ENCODE measurements around the gene DHX8. TPM values are rescaled to one million over a fixed set of nuclear protein-coding genes. Genes with fewer than 3 reads are reported as not detected.

Gene DHX8
- total RNA-seq, 1 donor from 2014 or later, result 71.9 TPM

DNA sequence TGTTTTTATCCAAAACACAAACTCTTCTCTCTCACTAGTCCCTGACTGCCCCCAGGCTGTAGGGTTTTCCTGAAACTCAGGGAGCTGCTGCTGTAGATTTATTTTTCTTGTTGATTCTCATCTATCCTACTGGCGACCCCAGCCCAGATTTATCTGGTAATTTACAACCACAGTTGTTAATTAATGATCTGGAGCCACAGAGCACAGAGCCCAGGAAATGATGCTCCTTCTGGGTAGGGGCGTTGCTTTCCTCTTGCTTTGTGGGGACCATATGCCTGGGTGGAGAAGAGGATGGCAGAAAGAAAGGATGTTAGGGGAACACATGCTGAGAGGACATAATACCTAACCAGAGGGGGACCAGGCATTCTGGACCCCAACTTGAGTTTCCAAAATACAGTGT is 69.8 kb downstream of the DHX8 start:
- Mint-ChIP-seq H3K27me3 (ENCODE audit: unreplicated experiment) (peaks cover 7% of the 10 kb centered on the region), H3K4me3 (ENCODE audit: unreplicated experiment) (no peak overlapping the region), H3K27ac (ENCODE audit: unreplicated experiment) (no peak overlapping the region), H3K4me1 (ENCODE audit: low read depth, unreplicated experiment) (no peaks in the 10 kb centered on the region), H3K36me3 (ENCODE audit: unreplicated experiment) (no peaks in the 10 kb centered on the region), H3K9me3 (ENCODE audit: unreplicated experiment) (peaks cover 4% of the 10 kb centered on the region)
- TF ChIP-seq, protein P1, sequence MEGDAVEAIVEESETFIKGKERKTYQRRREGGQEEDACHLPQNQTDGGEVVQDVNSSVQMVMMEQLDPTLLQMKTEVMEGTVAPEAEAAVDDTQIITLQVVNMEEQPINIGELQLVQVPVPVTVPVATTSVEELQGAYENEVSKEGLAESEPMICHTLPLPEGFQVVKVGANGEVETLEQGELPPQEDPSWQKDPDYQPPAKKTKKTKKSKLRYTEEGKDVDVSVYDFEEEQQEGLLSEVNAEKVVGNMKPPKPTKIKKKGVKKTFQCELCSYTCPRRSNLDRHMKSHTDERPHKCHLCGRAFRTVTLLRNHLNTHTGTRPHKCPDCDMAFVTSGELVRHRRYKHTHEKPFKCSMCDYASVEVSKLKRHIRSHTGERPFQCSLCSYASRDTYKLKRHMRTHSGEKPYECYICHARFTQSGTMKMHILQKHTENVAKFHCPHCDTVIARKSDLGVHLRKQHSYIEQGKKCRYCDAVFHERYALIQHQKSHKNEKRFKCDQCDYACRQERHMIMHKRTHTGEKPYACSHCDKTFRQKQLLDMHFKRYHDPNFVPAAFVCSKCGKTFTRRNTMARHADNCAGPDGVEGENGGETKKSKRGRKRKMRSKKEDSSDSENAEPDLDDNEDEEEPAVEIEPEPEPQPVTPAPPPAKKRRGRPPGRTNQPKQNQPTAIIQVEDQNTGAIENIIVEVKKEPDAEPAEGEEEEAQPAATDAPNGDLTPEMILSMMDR (IDR thresholded peaks at IDR 0.05; ENCODE audit: partially characterized antibody, unreplicated experiment), result no peak
- no peak for DNase-seq

DNA sequence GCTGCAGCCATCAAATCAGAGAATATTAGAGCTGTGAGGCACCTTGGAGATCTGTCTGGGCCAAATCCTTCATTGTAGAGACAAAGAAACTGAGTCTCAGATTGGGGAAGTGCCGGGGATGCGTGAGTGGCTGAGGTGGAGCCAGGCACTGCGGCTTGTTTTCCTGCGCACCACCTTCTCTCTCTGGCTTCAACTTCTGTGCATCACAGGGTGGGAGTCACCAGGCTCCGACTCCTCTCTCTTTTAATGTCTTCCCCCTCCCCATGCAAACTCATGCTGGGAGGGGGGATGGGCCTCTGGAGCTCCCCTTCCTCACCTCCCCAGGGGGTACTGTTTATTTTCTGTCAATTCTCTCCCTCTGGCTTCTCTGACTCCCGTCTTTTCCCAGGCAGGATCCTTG is 71.1 kb downstream of the DHX8 start:
- TF ChIP-seq, protein P1 (IDR thresholded peaks at IDR 0.05; ENCODE audit: partially characterized antibody, unreplicated experiment), result no peak
- H3K27ac Mint-ChIP-seq (ENCODE audit: unreplicated experiment), result no peak overlapping the region
- peaks cover 4% of the 10 kb centered on the region for H3K9me3 Mint-ChIP-seq (ENCODE audit: unreplicated experiment)
- no peaks in the 10 kb centered on the region for H3K4me1 Mint-ChIP-seq (ENCODE audit: low read depth, unreplicated experiment)
- H3K36me3 Mint-ChIP-seq (ENCODE audit: unreplicated experiment), result no peaks in the 10 kb centered on the region
- no peak for DNase-seq
- H3K27me3 Mint-ChIP-seq (ENCODE audit: unreplicated experiment), result peaks cover 7% of the 10 kb centered on the region
- H3K4me3 Mint-ChIP-seq (ENCODE audit: unreplicated experiment), result no peak overlapping the region

DNA sequence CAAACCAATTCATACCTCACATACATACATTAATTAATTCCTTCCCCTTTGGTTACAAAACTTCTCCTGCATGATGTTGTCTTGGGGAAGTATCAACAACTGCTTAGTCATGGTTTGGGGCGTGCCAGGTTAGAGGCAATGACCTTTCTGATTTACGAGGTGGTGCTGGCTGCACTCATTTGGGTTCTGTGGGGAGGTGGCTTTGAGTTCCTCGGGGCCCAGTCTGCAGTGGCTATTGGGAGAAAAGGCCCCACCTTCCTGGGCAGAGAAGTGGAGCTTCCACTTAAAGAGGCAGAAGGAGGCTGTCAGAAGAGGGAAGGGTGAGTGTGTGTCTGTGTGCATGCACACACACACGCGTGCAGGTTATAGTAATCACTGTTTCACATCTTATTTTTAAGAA is 72.5 kb downstream of the DHX8 start:
- peaks cover 8% of the 10 kb centered on the region for H3K9me3 Mint-ChIP-seq (ENCODE audit: unreplicated experiment)
- no peak overlapping the region for H3K27ac Mint-ChIP-seq (ENCODE audit: unreplicated experiment)
- H3K36me3 Mint-ChIP-seq (ENCODE audit: unreplicated experiment), result no peaks in the 10 kb centered on the region
- DNase-seq, result no peak
- peaks cover 4% of the 10 kb centered on the region for H3K27me3 Mint-ChIP-seq (ENCODE audit: unreplicated experiment)
- TF ChIP-seq, protein P1 (IDR thresholded peaks at IDR 0.05; ENCODE audit: partially characterized antibody, unreplicated experiment), result no peak
- H3K4me1 Mint-ChIP-seq (ENCODE audit: low read depth, unreplicated experiment), result no peaks in the 10 kb centered on the region
- H3K4me3 Mint-ChIP-seq (ENCODE audit: unreplicated experiment), result no peak overlapping the region

DNA sequence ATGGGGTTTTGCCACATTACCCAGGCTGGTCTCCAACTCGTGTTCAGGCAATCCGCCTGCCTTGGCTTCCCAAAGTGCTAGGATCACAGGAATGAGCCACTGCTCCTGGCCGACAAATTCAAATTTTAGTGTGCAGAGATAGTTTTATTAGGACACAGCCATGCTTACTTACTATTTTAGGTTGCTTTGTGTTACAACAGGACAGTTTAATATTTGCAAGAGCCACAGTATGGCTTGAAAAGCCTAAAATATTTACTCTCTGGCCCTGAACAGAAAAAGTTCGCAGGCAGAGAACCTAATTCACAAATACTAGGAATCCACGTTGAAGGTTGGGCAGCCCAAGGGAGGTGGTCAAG is 75.0 kb downstream of the DHX8 start:
- no peak for DNase-seq
- TF ChIP-seq, protein P1 (IDR thresholded peaks at IDR 0.05; ENCODE audit: partially characterized antibody, unreplicated experiment), result no peak
- H3K9me3 Mint-ChIP-seq (ENCODE audit: unreplicated experiment), result peaks cover 7% of the 10 kb centered on the region
- peaks cover 1% of the 10 kb centered on the region for H3K27me3 Mint-ChIP-seq (ENCODE audit: unreplicated experiment)
- H3K4me1 Mint-ChIP-seq (ENCODE audit: low read depth, unreplicated experiment), result no peaks in the 10 kb centered on the region
- H3K4me3 Mint-ChIP-seq (ENCODE audit: unreplicated experiment), result no peak overlapping the region
- no peak overlapping the region for H3K27ac Mint-ChIP-seq (ENCODE audit: unreplicated experiment)
- no peaks in the 10 kb centered on the region for H3K36me3 Mint-ChIP-seq (ENCODE audit: unreplicated experiment)

DNA sequence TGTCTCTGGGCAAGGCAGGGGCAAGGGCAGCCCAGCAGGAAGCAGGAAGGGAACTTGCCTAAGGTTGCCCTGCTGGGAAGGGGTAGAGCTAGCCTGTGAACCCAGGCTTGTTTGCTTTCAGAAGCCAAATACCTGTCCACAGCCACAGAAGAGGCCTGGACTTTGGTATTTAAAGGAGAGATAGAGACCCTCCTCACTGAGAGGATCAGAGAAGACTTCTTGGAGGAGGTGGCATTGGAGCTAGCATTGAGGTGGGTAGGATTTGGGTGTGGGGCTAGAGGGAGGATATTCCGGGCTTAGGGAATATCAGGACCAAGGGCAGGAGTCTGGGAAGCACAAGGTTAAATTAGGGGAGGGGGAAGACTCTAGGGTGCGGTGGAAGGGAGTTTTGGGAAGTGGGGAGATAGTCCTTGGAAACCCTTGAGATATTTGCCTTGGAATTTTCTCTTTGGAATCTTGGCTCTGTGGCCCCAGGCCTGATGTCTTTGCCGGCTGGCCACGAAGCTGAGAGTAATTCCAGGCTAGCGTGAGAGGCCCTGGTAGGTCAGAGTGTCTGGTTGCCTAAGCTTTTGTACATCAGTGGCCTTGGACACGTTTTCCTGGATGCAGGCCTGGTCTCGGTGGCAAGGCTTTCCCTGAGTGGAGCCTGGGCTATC is 75.5 kb downstream of the DHX8 start:
- no peak for DNase-seq
- Mint-ChIP-seq H3K27ac (ENCODE audit: unreplicated experiment) (no peak overlapping the region), H3K4me1 (ENCODE audit: low read depth, unreplicated experiment) (no peaks in the 10 kb centered on the region), H3K36me3 (ENCODE audit: unreplicated experiment) (no peaks in the 10 kb centered on the region), H3K4me3 (ENCODE audit: unreplicated experiment) (no peak overlapping the region), H3K27me3 (ENCODE audit: unreplicated experiment) (peaks cover 1% of the 10 kb centered on the region), H3K9me3 (ENCODE audit: unreplicated experiment) (peaks cover 7% of the 10 kb centered on the region)
- TF ChIP-seq, protein P1 (IDR thresholded peaks at IDR 0.05; ENCODE audit: partially characterized antibody, unreplicated experiment), result no peak
